SK-N-SH treated with all-trans-retinoic acid at 6 μM for 48 hours (cell line): Measurements from ENCODE around the gene DIDO1.

Source experiments
- ATAC-seq: fragments of 200-7000 bp; cut with Tn5 transposase; 3 replicates; pipeline ENCODE4 v1.9.1; 2020; ENCODE audit warnings: mild to moderate bottlenecking, moderate library complexity
- ARNTL ChIP-seq: fragments of 450-650 bp; formaldehyde crosslinking; IDR thresholded peaks from 2 replicates; pipeline ENCODE4 v1.5.0; 2020; ENCODE audit warnings: low read depth, mild to moderate bottlenecking, moderate library complexity, borderline replicate concordance
- BACH2 ChIP-seq: fragments of 250-450 bp; sonication (Bioruptor Pico); IDR thresholded peaks from 2 replicates; pipeline ENCODE4 v1.9.0; 2021; ENCODE audit warnings: mild to moderate bottlenecking, borderline replicate concordance
- CREB5 ChIP-seq: fragments of 250-450 bp; sonication (Bioruptor Pico); IDR thresholded peaks from 2 replicates; pipeline ENCODE4 v1.5.1; 2020; ENCODE audit warnings: low read depth, mild to moderate bottlenecking, moderate library complexity
- CSDC2 ChIP-seq: fragments of 250-450 bp; sonication (Bioruptor Pico); IDR thresholded peaks from 2 replicates; pipeline ENCODE4 v1.5.0; 2020; ENCODE audit warnings: mild to moderate bottlenecking, moderate library complexity
- CSRNP3 ChIP-seq: fragments of 250-450 bp; sonication (Bioruptor Pico); IDR thresholded peaks from 2 replicates; pipeline ENCODE4 v1.5.1; 2021; ENCODE audit warnings: mild to moderate bottlenecking, moderate library complexity
- ESRRG ChIP-seq: fragments of 250-450 bp; sonication (Bioruptor Pico); IDR thresholded peaks from 2 replicates; pipeline ENCODE4 v1.6.1; 2021; ENCODE audit warnings: mild to moderate bottlenecking
- GLIS3 ChIP-seq: fragments of 250-450 bp; sonication (Bioruptor Pico); IDR thresholded peaks from 2 replicates; pipeline ENCODE4 v1.5.0; 2020; ENCODE audit warnings: mild to moderate bottlenecking, moderate library complexity
- ISL1 ChIP-seq: fragments of 250-450 bp; sonication (Bioruptor Pico); IDR thresholded peaks from 2 replicates; pipeline ENCODE4 v2.1.2; 2022; ENCODE audit warnings: mild to moderate bottlenecking, moderate library complexity
- OSR1 ChIP-seq: fragments of 250-450 bp; sonication (Bioruptor Pico); IDR thresholded peaks from 2 replicates; pipeline ENCODE4 v1.8.0; 2022; ENCODE audit warnings: moderate library complexity, mild to moderate bottlenecking, inconsistent platforms
- PATZ1 ChIP-seq: fragments of 250-450 bp; sonication (Bioruptor Pico); IDR thresholded peaks from 2 replicates; pipeline ENCODE4 v1.8.0; 2020; ENCODE audit warnings: mild to moderate bottlenecking, moderate library complexity, borderline replicate concordance
- PPARA ChIP-seq: fragments of 250-450 bp; sonication (Bioruptor Pico); IDR thresholded peaks from 2 replicates; pipeline ENCODE4 v1.5.0; 2020; ENCODE audit warnings: mild to moderate bottlenecking, borderline replicate concordance
- RARB ChIP-seq: fragments of 250-450 bp; sonication (Bioruptor Pico); IDR thresholded peaks from 2 replicates; pipeline ENCODE4 v1.8.0; 2021; ENCODE audit warnings: mild to moderate bottlenecking, moderate library complexity
- SNAI2 ChIP-seq: fragments of 250-450 bp; sonication (Bioruptor Pico); IDR thresholded peaks from 2 replicates; pipeline ENCODE4 v1.5.0; 2020; ENCODE audit warnings: mild to moderate bottlenecking, moderate library complexity
- TCF4 ChIP-seq: fragments of 250-450 bp; sonication (Bioruptor Pico); IDR thresholded peaks from 2 replicates; pipeline ENCODE4 v1.8.0; 2021; ENCODE audit warnings: mild to moderate bottlenecking, moderate library complexity, borderline replicate concordance
- TOX ChIP-seq: fragments of 250-450 bp; sonication (Bioruptor Pico); IDR thresholded peaks from 2 replicates; pipeline ENCODE4 v1.8.0; 2021; ENCODE audit warnings: mild to moderate bottlenecking, moderate library complexity, borderline replicate concordance
- TSHZ2 ChIP-seq: fragments of 250-450 bp; sonication (Bioruptor Pico); IDR thresholded peaks from 2 replicates; pipeline ENCODE4 v1.5.0; 2020; ENCODE audit warnings: mild to moderate bottlenecking, moderate library complexity
- ZC3H10 ChIP-seq: fragments of 250-450 bp; sonication (Bioruptor Pico); IDR thresholded peaks from 2 replicates; pipeline ENCODE4 v1.5.1; 2021; ENCODE audit warnings: mild to moderate bottlenecking, moderate library complexity
- ZFP3 ChIP-seq: fragments of 250-450 bp; sonication (Bioruptor Pico); IDR thresholded peaks from 2 replicates; pipeline ENCODE4 v1.5.0; 2020; ENCODE audit warnings: mild to moderate bottlenecking, moderate library complexity
- ZNF70 ChIP-seq: fragments of 450-650 bp; formaldehyde crosslinking; IDR thresholded peaks from 2 replicates; pipeline ENCODE4 v1.5.0; 2020; ENCODE audit warnings: mild to moderate bottlenecking, moderate library complexity
- ZNF8 ChIP-seq: fragments of 450-650 bp; formaldehyde crosslinking; IDR thresholded peaks from 2 replicates; pipeline ENCODE4 v1.5.0; 2020; ENCODE audit warnings: mild to moderate bottlenecking, moderate library complexity

DIDO1 gene

GRCh38 chr20:62963614-62964397 lies 37.5 kb upstream of the DIDO1 start:
- TF ChIP-seq TCF4 (CRISPR knock-in tag) (no peak), GLIS3 (no peak), PPARA (no peak), ISL1 (no peak), CSRNP3 (CRISPR knock-in tag) (no peak), TSHZ2 (CRISPR knock-in tag) (no peak)
- ATAC-seq: no peak

GRCh38 chr20:62962891-62963613 lies 36.7 kb upstream of the DIDO1 start:
- TF ChIP-seq CREB5 (no peak), CSRNP3 (CRISPR knock-in tag) (no peak), ARNTL (CRISPR knock-in tag) (no peak), CSDC2 (CRISPR knock-in tag) (no peak), ZFP3 (CRISPR knock-in tag) (no peak), ZNF70 (CRISPR knock-in tag) (no peak), SNAI2 (CRISPR knock-in tag) (no peak), OSR1 (CRISPR knock-in tag) (no peak), TSHZ2 (CRISPR knock-in tag) (no peak), ISL1 (no peak), ESRRG (no peak)
- no peak for ATAC-seq

GRCh38 chr20:62962221-62962879 lies 36.0 kb upstream of the DIDO1 start:
- ATAC-seq: no peak
- TF ChIP-seq CSRNP3 (CRISPR knock-in tag) (no peak), ZNF8 (no peak), GLIS3 (no peak), RARB (no peak), ZC3H10 (CRISPR knock-in tag) (no peak), PATZ1 (CRISPR knock-in tag) (no peak), PPARA (no peak), ZFP3 (CRISPR knock-in tag) (no peak), CREB5 (no peak), TOX (CRISPR knock-in tag) (no peak), ZNF70 (CRISPR knock-in tag) (no peak), BACH2 (CRISPR knock-in tag) (no peak), CSDC2 (CRISPR knock-in tag) (no peak), ESRRG (no peak)
